GM19468 (cell line): ENCODE results near the gene GBA3.

Source experiments
- ATAC-seq: cut with Tn5 transposase; IDR thresholded peaks from one replicate; pipeline ENCODE4 v1.9.1; 2021; ENCODE audit warnings: mild to moderate bottlenecking, moderate library complexity, moderate number of reproducible peaks; ENCODE audit not compliant: unreplicated experiment; ENCODE audit errors: extremely low read depth

Gene GBA3

GRCh38 chr4:22692736-22693135 is at the start of gene GBA3:
GBA3 (plus strand) TSS chr4:22692937.
- no peak for ATAC-seq

GRCh38 chr4:22643952-22644351 is 48.8 kb upstream of the GBA3 start:
- ATAC-seq = no peak

GRCh38 chr4:22645481-22646182 is 47.1 kb upstream of the GBA3 start:
- no peak for ATAC-seq

- ATAC-seq = no peak
These were observed 43.7 kb upstream of the GBA3 start for GRCh38 chr4:22648996-22649395.

GRCh38 chr4:22650771-22651170 is 42.0 kb upstream of the GBA3 start:
- no peak for ATAC-seq

GRCh38 chr4:22653752-22654151 is 39.0 kb upstream of the GBA3 start:
- ATAC-seq = no peak

GRCh38 chr4:22661443-22661842 is 31.3 kb upstream of the GBA3 start:
- no peak for ATAC-seq

GRCh38 chr4:22667332-22667940 is 25.3 kb upstream of the GBA3 start:
- ATAC-seq = no peak

GRCh38 chr4:22668301-22668700 is 24.4 kb upstream of the GBA3 start:
- no peak for ATAC-seq

GRCh38 chr4:22668702-22669101 is 24.0 kb upstream of the GBA3 start:
- no peak for ATAC-seq

- no peak for ATAC-seq
These were observed 21.8 kb upstream of the GBA3 start for GRCh38 chr4:22670956-22671355.

- no peak for ATAC-seq
These were observed 20.2 kb upstream of the GBA3 start for GRCh38 chr4:22672519-22672918.

GRCh38 chr4:22672944-22673343 is 19.8 kb upstream of the GBA3 start:
- ATAC-seq = no peak

GRCh38 chr4:22674700-22675099 is 18.0 kb upstream of the GBA3 start:
- ATAC-seq = no peak

- ATAC-seq = no peak
These were observed 16.7 kb upstream of the GBA3 start for GRCh38 chr4:22676063-22676462.

- no peak for ATAC-seq
These were observed 15.0 kb upstream of the GBA3 start for GRCh38 chr4:22677780-22678179.

GRCh38 chr4:22678940-22679854 is 13.5 kb upstream of the GBA3 start:
- no peak for ATAC-seq

- ATAC-seq = no peak
These were observed 12.6 kb upstream of the GBA3 start for GRCh38 chr4:22680065-22680642.

GRCh38 chr4:22683726-22684125 is 9.0 kb upstream of the GBA3 start:
- no peak for ATAC-seq

GRCh38 chr4:22686141-22686540 is 6.6 kb upstream of the GBA3 start:
- no peak for ATAC-seq

GRCh38 chr4:22688236-22688635 is 4.5 kb upstream of the GBA3 start:
- ATAC-seq = no peak
